ENCODE data around the gene RNLS.

The RNLS gene

DNA sequence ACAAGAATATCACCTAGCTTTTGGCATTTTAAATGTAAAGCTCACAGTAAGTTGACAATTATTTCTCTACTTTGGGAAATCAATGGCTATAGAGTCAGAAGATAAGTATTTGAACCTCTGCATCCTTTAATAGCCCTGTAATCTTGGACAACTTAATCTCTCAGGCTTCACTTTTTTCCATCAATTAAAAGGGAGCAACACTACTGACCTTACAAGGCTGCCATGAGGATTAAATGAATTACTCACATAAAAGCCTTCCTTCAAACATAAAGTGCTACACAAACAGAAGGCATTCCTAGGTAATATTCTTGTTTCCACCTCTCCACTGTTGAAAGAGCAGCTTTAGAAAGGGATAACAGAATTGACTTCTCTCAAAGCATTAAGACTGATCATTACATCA is 266.0 kb downstream of the RNLS start:
- no peak overlapping the region for H3K27ac ChIP-seq (ENCODE audit: low read depth, low read length)
- H3F3A ChIP-seq (ENCODE audit: insufficient read depth) = no peaks in the 10 kb centered on the region
- H3K9me2 ChIP-seq (replicated peaks; ENCODE audit: insufficient read depth, low read length) = no peaks in the 10 kb centered on the region
- H3K9ac ChIP-seq (ENCODE audit: low read length) = no peak overlapping the region
- no peaks in the 10 kb centered on the region for H3K79me2 ChIP-seq (ENCODE audit: insufficient read depth, low read length)
- no peak overlapping the region for H3K4me3 ChIP-seq (ENCODE audit: insufficient read depth, low read length, poor library complexity, severe bottlenecking)
- H4K20me1 ChIP-seq (ENCODE audit: low read depth, low read length) = no peaks in the 10 kb centered on the region
- no peak overlapping the region for H2AFZ ChIP-seq (ENCODE audit: low read depth, low read length, severe bottlenecking)
- no peak overlapping the region for H3K4me2 ChIP-seq (ENCODE audit: low read depth, low read length, poor library complexity, severe bottlenecking)
- peaks cover 35% of the 10 kb centered on the region; the same call in 1 of the 2 replicates for H3K9me3 ChIP-seq (ENCODE audit: insufficient read depth, low read length)
- H3K27me3 ChIP-seq (ENCODE audit: low read length) = no peaks in the 10 kb centered on the region
- TF ChIP-seq, protein P1, sequence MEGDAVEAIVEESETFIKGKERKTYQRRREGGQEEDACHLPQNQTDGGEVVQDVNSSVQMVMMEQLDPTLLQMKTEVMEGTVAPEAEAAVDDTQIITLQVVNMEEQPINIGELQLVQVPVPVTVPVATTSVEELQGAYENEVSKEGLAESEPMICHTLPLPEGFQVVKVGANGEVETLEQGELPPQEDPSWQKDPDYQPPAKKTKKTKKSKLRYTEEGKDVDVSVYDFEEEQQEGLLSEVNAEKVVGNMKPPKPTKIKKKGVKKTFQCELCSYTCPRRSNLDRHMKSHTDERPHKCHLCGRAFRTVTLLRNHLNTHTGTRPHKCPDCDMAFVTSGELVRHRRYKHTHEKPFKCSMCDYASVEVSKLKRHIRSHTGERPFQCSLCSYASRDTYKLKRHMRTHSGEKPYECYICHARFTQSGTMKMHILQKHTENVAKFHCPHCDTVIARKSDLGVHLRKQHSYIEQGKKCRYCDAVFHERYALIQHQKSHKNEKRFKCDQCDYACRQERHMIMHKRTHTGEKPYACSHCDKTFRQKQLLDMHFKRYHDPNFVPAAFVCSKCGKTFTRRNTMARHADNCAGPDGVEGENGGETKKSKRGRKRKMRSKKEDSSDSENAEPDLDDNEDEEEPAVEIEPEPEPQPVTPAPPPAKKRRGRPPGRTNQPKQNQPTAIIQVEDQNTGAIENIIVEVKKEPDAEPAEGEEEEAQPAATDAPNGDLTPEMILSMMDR (IDR thresholded peaks at IDR 0.05; ENCODE audit: insufficient read depth, low read length, poor library complexity, severe bottlenecking) = no peak
- TF ChIP-seq EZH2phosphoT487 (conservative IDR thresholded peaks at IDR 0.05; ENCODE audit: low read length) = no peak
- H3K36me3 ChIP-seq (ENCODE audit: low read length) = peaks cover 23% of the 10 kb centered on the region

DNA sequence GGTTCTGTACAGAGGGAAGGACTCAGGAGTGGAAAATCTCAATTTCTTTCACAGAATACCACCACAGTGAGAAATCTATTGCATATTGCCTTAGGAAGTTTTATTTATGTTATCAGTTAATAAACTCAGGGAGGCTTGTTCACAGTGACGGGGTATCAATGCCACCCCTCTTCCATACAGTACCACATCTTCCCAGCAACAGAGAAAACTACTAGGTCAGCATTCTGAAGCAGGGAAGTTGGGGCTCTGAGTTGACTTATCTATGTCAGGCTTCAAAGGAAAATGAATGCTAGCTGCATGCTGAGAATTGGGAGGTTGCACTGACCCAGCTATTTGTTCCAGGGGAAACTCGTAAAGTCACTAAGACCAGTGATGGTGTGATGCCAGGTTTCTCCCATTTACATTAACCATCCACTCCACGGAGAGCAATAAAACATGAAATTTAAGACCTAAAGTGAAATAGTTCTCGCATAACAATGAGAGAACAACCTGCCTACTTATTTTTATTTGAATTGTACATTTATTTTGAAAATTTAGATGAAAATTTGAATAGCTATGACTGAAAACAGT is 266.7 kb downstream of the RNLS start:
- Histone ChIP-seq H3K9ac (ENCODE audit: low read length) (no peak overlapping the region), H3K27ac (ENCODE audit: low read depth, low read length) (no peak overlapping the region), H3K79me2 (ENCODE audit: insufficient read depth, low read length) (no peaks in the 10 kb centered on the region), H3K27me3 (ENCODE audit: low read length) (no peaks in the 10 kb centered on the region), H3K9me2 (replicated peaks; ENCODE audit: insufficient read depth, low read length) (no peaks in the 10 kb centered on the region), H3K4me2 (ENCODE audit: low read depth, low read length, poor library complexity, severe bottlenecking) (no peak overlapping the region), H3F3A (ENCODE audit: insufficient read depth) (no peaks in the 10 kb centered on the region), H3K4me3 (ENCODE audit: insufficient read depth, low read length, poor library complexity, severe bottlenecking) (no peak overlapping the region), H2AFZ (ENCODE audit: low read depth, low read length, severe bottlenecking) (no peak overlapping the region), H4K20me1 (ENCODE audit: low read depth, low read length) (no peaks in the 10 kb centered on the region), H3K9me3 (ENCODE audit: insufficient read depth, low read length) (peaks cover 28% of the 10 kb centered on the region; the same call in 1 of the 2 replicates), H3K36me3 (ENCODE audit: low read length) (peaks cover 23% of the 10 kb centered on the region)
- TF ChIP-seq, protein P1 (IDR thresholded peaks at IDR 0.05; ENCODE audit: insufficient read depth, low read length, poor library complexity, severe bottlenecking) = no peak
- TF ChIP-seq EZH2phosphoT487 (conservative IDR thresholded peaks at IDR 0.05; ENCODE audit: low read length) = no peak

DNA sequence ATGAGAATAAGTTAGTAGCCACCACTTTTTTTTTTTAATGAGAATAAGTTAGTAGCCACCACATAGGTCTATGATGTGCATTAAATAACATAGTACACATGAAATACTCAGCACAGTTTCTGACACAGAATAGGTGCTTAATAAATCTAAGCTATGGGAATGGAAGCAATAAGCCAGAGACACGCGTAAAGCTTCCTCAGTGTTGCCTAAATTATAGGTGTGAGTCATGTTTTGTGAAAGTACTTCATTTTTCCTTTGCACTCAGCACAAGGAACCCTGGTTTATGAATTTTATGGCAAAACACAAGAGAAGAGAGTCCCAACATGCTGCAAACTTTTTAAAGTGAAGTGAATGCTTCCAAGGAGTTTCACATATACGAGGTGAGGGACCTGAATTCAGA is 267.4 kb downstream of the RNLS start:
- Histone ChIP-seq H3F3A (ENCODE audit: insufficient read depth) (no peaks in the 10 kb centered on the region), H3K9ac (ENCODE audit: low read length) (no peak overlapping the region), H3K27me3 (ENCODE audit: low read length) (no peaks in the 10 kb centered on the region), H3K4me3 (ENCODE audit: insufficient read depth, low read length, poor library complexity, severe bottlenecking) (no peak overlapping the region), H3K9me3 (ENCODE audit: insufficient read depth, low read length) (peaks cover 22% of the 10 kb centered on the region; the same call in 1 of the 2 replicates), H3K4me2 (ENCODE audit: low read depth, low read length, poor library complexity, severe bottlenecking) (no peak overlapping the region), H4K20me1 (ENCODE audit: low read depth, low read length) (no peaks in the 10 kb centered on the region), H3K79me2 (ENCODE audit: insufficient read depth, low read length) (no peaks in the 10 kb centered on the region), H3K9me2 (replicated peaks; ENCODE audit: insufficient read depth, low read length) (no peaks in the 10 kb centered on the region), H3K36me3 (ENCODE audit: low read length) (peaks cover 18% of the 10 kb centered on the region), H3K27ac (ENCODE audit: low read depth, low read length) (no peak overlapping the region), H2AFZ (ENCODE audit: low read depth, low read length, severe bottlenecking) (no peak overlapping the region)
- TF ChIP-seq, protein P1 (IDR thresholded peaks at IDR 0.05; ENCODE audit: insufficient read depth, low read length, poor library complexity, severe bottlenecking) = no peak
- no peak for TF ChIP-seq EZH2phosphoT487 (conservative IDR thresholded peaks at IDR 0.05; ENCODE audit: low read length)
